Measurements from ENCODE around the gene PTDSS2.
A peak's percentile ranks its signal among the peaks of the same experiment; 100 is the strongest.

GRCh38 chr11:506995-507726 lies 57.1 kb downstream of the PTDSS2 start, which contains the start of gene RNH1:
- TF ChIP-seq CTCF (IDR thresholded peaks at IDR 0.05; ENCODE audit: low read depth, low read length, missing input control) (no peak), RXRA (IDR thresholded peaks at IDR 0.05) (no peak), MAX (IDR thresholded peaks at IDR 0.05) (no peak), ZBTB33 (IDR thresholded peaks at IDR 0.05) (no peak), REST (IDR thresholded peaks at IDR 0.05) (no peak), SP1 (IDR thresholded peaks at IDR 0.05) (peak; percentile 49), TAF1 (conservative IDR thresholded peaks at IDR 0.05) (no peak), GABPA (IDR thresholded peaks at IDR 0.05 in 1 of 2, conservative IDR thresholded peaks at IDR 0.05 in 1 of 2) (no peak), JUND (IDR thresholded peaks at IDR 0.05) (no peak), HNF4A (conservative IDR thresholded peaks at IDR 0.05) (no peak), FOXA2 (IDR thresholded peaks at IDR 0.05) (no peak)
